Left ventricle myocardium inferior (tissue), 1 donor: ENCODE data around the gene CAMK1D. TPM values are rescaled to one million over a fixed set of nuclear protein-coding genes. Genes with fewer than 3 reads are reported as not detected.

ENCODE experiments used
- DNase-seq: peaks from one replicate; pipeline ENCODE4 v3.0.0-alpha.2; 2020
- H3K27ac ChIP-seq: fragments of 200-600 bp; replicated peaks from 2 replicates; pipeline ENCODE4 v1.8.0; 2021
- H3K27me3 ChIP-seq: fragments of 200-600 bp; 2 replicates; pipeline ENCODE4 v1.8.0; 2021; ENCODE audit warnings: low read depth
- H3K36me3 ChIP-seq: fragments of 200-600 bp; 2 replicates; pipeline ENCODE4 v1.8.0; 2021
- H3K4me1 ChIP-seq: fragments of 200-600 bp; 2 replicates; pipeline ENCODE4 v1.8.0; 2021
- H3K4me3 ChIP-seq: fragments of 200-600 bp; 2 replicates; pipeline ENCODE4 v1.8.0; 2021; ENCODE audit warnings: mild to moderate bottlenecking, moderate library complexity
- H3K9me3 ChIP-seq: fragments of 200-600 bp; replicated peaks from 2 replicates; pipeline ENCODE4 v1.8.0; 2021
- CTCF ChIP-seq: fragments of 200-600 bp; IDR thresholded peaks from 2 replicates; pipeline ENCODE4 v1.8.0; 2021; ENCODE audit warnings: antibody characterized with exemption, mild to moderate bottlenecking, borderline replicate concordance
- intact Hi-C: fragments of 100-400 bp; cut with micrococcal nuclease; formaldehyde crosslinking; loops from one replicate; pipeline ENCODE4 v1.11.0; 2022
- total RNA-seq: library from RNA; stranded (reverse); fragmentation: NEBNext Ultra II Directional; extraction: Animal tissue kit (Norgen Biotek cat#: 25700); gene quantifications from one replicate; pipeline ENCODE4 v1.2.1, GENCODE V29; 2021
- donor health status: DM: no; HTN: yes; CAD: no; lungs with severe emphysema.

Gene CAMK1D
- total RNA-seq, 1 donor from 2014 or later, result 2.5 TPM

- Histone ChIP-seq H3K36me3 (no peaks in the 10 kb centered on the region), H3K4me3 (no peak overlapping the region), H3K4me1 (peaks cover 8% of the 10 kb centered on the region), H3K27ac (no peak overlapping the region), H3K27me3 (no peaks in the 10 kb centered on the region), H3K9me3 (no peaks in the 10 kb centered on the region)
- intact Hi-C loops, result no loop called here
- no peak for DNase-seq
- no peak for TF ChIP-seq CTCF
Measured at GRCh38 chr10:12369982-12370381, 20.6 kb downstream of the CAMK1D start.

- H3K27ac ChIP-seq, result no peak overlapping the region
- no peaks in the 10 kb centered on the region for H3K27me3 ChIP-seq
- DNase-seq, result no peak
- no peaks in the 10 kb centered on the region for H3K4me1 ChIP-seq
- intact Hi-C loops, result no loop called here
- H3K9me3 ChIP-seq, result no peaks in the 10 kb centered on the region
- TF ChIP-seq CTCF, result no peak
- no peaks in the 10 kb centered on the region for H3K36me3 ChIP-seq
- H3K4me3 ChIP-seq, result no peak overlapping the region
Measured at GRCh38 chr10:12372846-12373245, 23.5 kb downstream of the CAMK1D start.

DNA sequence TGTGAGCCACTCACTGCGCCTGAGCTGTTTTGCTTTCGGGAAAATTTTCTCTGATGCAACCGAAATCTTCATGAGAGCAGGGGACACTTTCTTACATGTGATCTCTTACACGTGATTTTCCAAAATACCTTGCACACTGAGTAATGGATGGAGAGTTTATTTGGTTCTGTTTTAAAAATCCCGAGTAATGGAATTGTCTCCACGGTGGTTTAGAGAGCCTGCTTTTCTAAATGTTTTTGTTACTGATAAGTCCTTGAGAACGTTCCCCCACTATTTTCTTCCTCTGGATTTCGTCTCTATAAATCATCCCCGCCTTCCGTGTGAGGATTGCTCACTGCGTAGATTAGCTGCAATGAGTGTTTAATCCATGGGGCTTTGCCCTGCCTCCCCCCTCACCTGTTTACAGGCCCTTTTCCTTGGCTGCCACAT lies 25.7 kb downstream of the CAMK1D start:
- DNase-seq, result no peak
- no peak overlapping the region for H3K4me3 ChIP-seq
- H3K27me3 ChIP-seq, result no peaks in the 10 kb centered on the region
- no peak overlapping the region for H3K27ac ChIP-seq
- intact Hi-C loops, result no loop called here
- H3K4me1 ChIP-seq, result no peaks in the 10 kb centered on the region
- H3K9me3 ChIP-seq, result no peaks in the 10 kb centered on the region
- TF ChIP-seq CTCF, result no peak
- no peaks in the 10 kb centered on the region for H3K36me3 ChIP-seq

GRCh38 chr10:12376211-12376610 lies 26.9 kb downstream of the CAMK1D start:
- no peak overlapping the region for H3K4me3 ChIP-seq
- H3K27ac ChIP-seq, result no peak overlapping the region
- no peaks in the 10 kb centered on the region for H3K4me1 ChIP-seq
- no peaks in the 10 kb centered on the region for H3K9me3 ChIP-seq
- H3K36me3 ChIP-seq, result no peaks in the 10 kb centered on the region
- no peak for TF ChIP-seq CTCF
- no peaks in the 10 kb centered on the region for H3K27me3 ChIP-seq
- DNase-seq, result no peak
- intact Hi-C loops, result no loop called here

- intact Hi-C loops, result no loop called here
- no peak for DNase-seq
- H3K36me3 ChIP-seq, result no peaks in the 10 kb centered on the region
- no peaks in the 10 kb centered on the region for H3K27me3 ChIP-seq
- no peaks in the 10 kb centered on the region for H3K9me3 ChIP-seq
- H3K27ac ChIP-seq, result no peak overlapping the region
- TF ChIP-seq CTCF, result no peak
- no peaks in the 10 kb centered on the region for H3K4me1 ChIP-seq
- no peak overlapping the region for H3K4me3 ChIP-seq
Measured at GRCh38 chr10:12377658-12378290, 28.4 kb downstream of the CAMK1D start.
